ENCODE data around the gene FEN1.

Gene FEN1

GRCh38 chr11:61826930-61827570, 34.3 kb downstream of the FEN1 start:
- DNase-seq: peak; percentile 11

- DNase-seq: peak; percentile 67
Observed at GRCh38 chr11:61827571-61828378, 35.1 kb downstream of the FEN1 start, which contains the start of gene FADS2. Gene FADS2, plus strand, starts transcription at chr11:61828300. Its CDS starts 91 bp downstream, at chr11:61828391.

GRCh38 chr11:61828379-61828628, 35.6 kb downstream of the FEN1 start:
- DNase-seq: no peak

- DNase-seq: peak; percentile 25
Observed at GRCh38 chr11:61828629-61829407, 36.1 kb downstream of the FEN1 start.

- DNase-seq: no peak
Observed at GRCh38 chr11:61829806-61830205, 37.1 kb downstream of the FEN1 start.

GRCh38 chr11:61830237-61831105, 37.8 kb downstream of the FEN1 start:
- DNase-seq: no peak

- no peak for DNase-seq
Observed at GRCh38 chr11:61832207-61832606, 39.5 kb downstream of the FEN1 start.

- no peak for DNase-seq
Observed at GRCh38 chr11:61832754-61833153, 40.0 kb downstream of the FEN1 start.

GRCh38 chr11:61833471-61833870, 40.8 kb downstream of the FEN1 start:
- DNase-seq: no peak

- no peak for DNase-seq
Observed at GRCh38 chr11:61833926-61834277, 41.2 kb downstream of the FEN1 start.

GRCh38 chr11:61834278-61835048, 41.8 kb downstream of the FEN1 start:
- DNase-seq: peak; percentile 64

- no peak for DNase-seq
Observed at GRCh38 chr11:61836193-61836592, 43.5 kb downstream of the FEN1 start.

- DNase-seq: no peak
Observed at GRCh38 chr11:61837411-61838005, 44.8 kb downstream of the FEN1 start.

GRCh38 chr11:61838501-61838900, 45.8 kb downstream of the FEN1 start:
- DNase-seq: no peak

GRCh38 chr11:61838921-61839320, 46.2 kb downstream of the FEN1 start:
- DNase-seq: no peak

GRCh38 chr11:61839742-61840141, 47.0 kb downstream of the FEN1 start:
- no peak for DNase-seq

GRCh38 chr11:61840371-61840770, 47.7 kb downstream of the FEN1 start:
- no peak for DNase-seq

- DNase-seq: no peak
Observed at GRCh38 chr11:61841636-61842527, 49.2 kb downstream of the FEN1 start.

GRCh38 chr11:61842528-61842820, 49.8 kb downstream of the FEN1 start:
- DNase-seq: no peak

- DNase-seq: no peak
Observed at GRCh38 chr11:61844909-61845565, 52.3 kb downstream of the FEN1 start.
